ENCODE data around the gene FOXN3. TPM values are rescaled to one million over a fixed set of nuclear protein-coding genes. Genes with fewer than 3 reads are reported as not detected.
A peak's percentile ranks its signal among the peaks of the same experiment; 100 is the strongest.

Gene FOXN3
- total RNA-seq, 4 donors from 2014 or later = 66.1 to 130 (median 109) TPM

- 67 to 76% methylated on average over 4 to 8 of the region's 8 CpGs for WGBS, 2 donors (ENCODE audit: low coverage in 1 of 2)
- intact Hi-C loops (cut with DNase I; ENCODE audit: low total_unique reads) (loop anchor here (10.0 kb wide), 1 partner anchor 55 kb away; no protein-coding TSS in a partner anchor), in situ Hi-C loops (cut with MboI; ENCODE audit: low pct_ligation_motif_present in 1 of 4, low pct_unique_long_range_greater_than_20kb in 1 of 4, low sequenced_read_pairs in 3 of 4) (no loop called here)
- TF ChIP-seq POLR2A (IDR thresholded peaks at IDR 0.05) = no peak
- TF ChIP-seq CTCF (IDR thresholded peaks at IDR 0.05) = no peak
- TF ChIP-seq EP300 (IDR thresholded peaks at IDR 0.05; ENCODE audit: low read depth) = no peak
- TF ChIP-seq POLR2AphosphoS5 (IDR thresholded peaks at IDR 0.05) = peak in 1 of 3 donors; percentile 20
- peaks cover 0 to 5% (median 0%) of the 10 kb centered on the region in 4 donors for H3K36me3 ChIP-seq
- no peak overlapping the region for H3K4me3 ChIP-seq
- no peaks in the 10 kb centered on the region for H3K9me3 ChIP-seq
- H3K27me3 ChIP-seq = no peaks in the 10 kb centered on the region
- peak overlapping the region in 1 of 4 donors; percentile 13 for H3K27ac ChIP-seq
- peaks cover 5 to 27% (median 18%) of the 10 kb centered on the region in 4 donors for H3K4me1 ChIP-seq
- peak; percentile 53 for DNase-seq
These were observed 67.6 kb downstream of the FOXN3 start for GRCh38 chr14:89349171-89350008.

- H3K4me3 ChIP-seq = no peak overlapping the region
- no peak for DNase-seq
- H3K36me3 ChIP-seq = peaks cover 0 to 5% (median 0%) of the 10 kb centered on the region in 4 donors
- intact Hi-C loops (cut with DNase I; ENCODE audit: low total_unique reads) = no loop called here
- H3K27me3 ChIP-seq = no peaks in the 10 kb centered on the region
- no peaks in the 10 kb centered on the region for H3K9me3 ChIP-seq
- 79 to 85% methylated on average over 4 to 5 of the region's 5 CpGs for WGBS, 2 donors (ENCODE audit: low coverage in 1 of 2)
- TF ChIP-seq POLR2A (IDR thresholded peaks at IDR 0.05) = no peak
- no peak for TF ChIP-seq POLR2AphosphoS5 (IDR thresholded peaks at IDR 0.05)
- no peak for TF ChIP-seq EP300 (IDR thresholded peaks at IDR 0.05; ENCODE audit: low read depth)
- no peak for TF ChIP-seq CTCF (IDR thresholded peaks at IDR 0.05)
- H3K4me1 ChIP-seq = peaks cover 5 to 27% (median 18%) of the 10 kb centered on the region in 4 donors
- H3K27ac ChIP-seq = no peak overlapping the region
- in situ Hi-C loops (cut with MboI; ENCODE audit: low pct_ligation_motif_present in 1 of 4, low pct_unique_long_range_greater_than_20kb in 1 of 4, low sequenced_read_pairs in 3 of 4) = no loop called here
These were observed 68.3 kb downstream of the FOXN3 start for GRCh38 chr14:89348722-89349121.

GRCh38 chr14:89347885-89348284 lies 69.1 kb downstream of the FOXN3 start:
- H3K27ac ChIP-seq = no peak overlapping the region
- no peak for DNase-seq
- TF ChIP-seq CTCF (IDR thresholded peaks at IDR 0.05) (no peak), POLR2A (IDR thresholded peaks at IDR 0.05) (no peak), EP300 (IDR thresholded peaks at IDR 0.05; ENCODE audit: low read depth) (no peak)
- peaks cover 5 to 27% (median 19%) of the 10 kb centered on the region in 4 donors for H3K4me1 ChIP-seq
- no peaks in the 10 kb centered on the region for H3K27me3 ChIP-seq
- H3K36me3 ChIP-seq = peaks cover 0 to 5% (median 0%) of the 10 kb centered on the region in 4 donors
- H3K4me3 ChIP-seq = no peak overlapping the region
- no peaks in the 10 kb centered on the region for H3K9me3 ChIP-seq
- intact Hi-C loops (cut with DNase I; ENCODE audit: low total_unique reads) = no loop called here
- in situ Hi-C loops (cut with MboI; ENCODE audit: low pct_ligation_motif_present in 1 of 4, low pct_unique_long_range_greater_than_20kb in 1 of 4, low sequenced_read_pairs in 3 of 4) = no loop called here
- WGBS, 2 donors (ENCODE audit: low coverage in 1 of 2) = 95 to 100% methylated on average over 3 to 10 of the region's 10 CpGs

GRCh38 chr14:89344920-89345254 lies 72.1 kb downstream of the FOXN3 start:
- intact Hi-C loops (cut with DNase I; ENCODE audit: low total_unique reads) = no loop called here
- 96% methylated on average over 10 of the region's 10 CpGs; no CpG with 5 or more reads in 1 of the 2 donors for WGBS, 2 donors (ENCODE audit: low coverage in 1 of 2)
- H3K4me1 ChIP-seq = peaks cover 0 to 18% (median 8%) of the 10 kb centered on the region in 4 donors
- H3K4me3 ChIP-seq = no peak overlapping the region
- in situ Hi-C loops (cut with MboI; ENCODE audit: low pct_ligation_motif_present in 1 of 4, low pct_unique_long_range_greater_than_20kb in 1 of 4, low sequenced_read_pairs in 3 of 4) = no loop called here
- no peaks in the 10 kb centered on the region for H3K27me3 ChIP-seq
- H3K9me3 ChIP-seq = no peaks in the 10 kb centered on the region
- TF ChIP-seq CTCF (IDR thresholded peaks at IDR 0.05) (no peak), POLR2AphosphoS5 (IDR thresholded peaks at IDR 0.05) (no peak), EP300 (IDR thresholded peaks at IDR 0.05; ENCODE audit: low read depth) (no peak), POLR2A (IDR thresholded peaks at IDR 0.05) (no peak)
- H3K27ac ChIP-seq = no peak overlapping the region
- DNase-seq = no peak
- peaks cover 0 to 5% (median 0%) of the 10 kb centered on the region in 4 donors for H3K36me3 ChIP-seq

All from transverse colon (tissue), 4 donors.